GM12865 (cell line): ENCODE results near the gene ITM2A.

Experiments used
- DNase-seq: peaks from one replicate; pipeline ENCODE4 v3.0.0; 2010; ENCODE audit warnings: low read depth
- H3K4me3 ChIP-seq: 2 replicates; pipeline ENCODE4 v1.5.1; 2011; ENCODE audit warnings: mild to moderate bottlenecking, low read depth, low read length, control low read depth
- CTCF ChIP-seq: IDR thresholded peaks from 2 replicates; pipeline ENCODE4 v1.5.1; 2011; ENCODE audit warnings: low read length, control low read depth, low read depth, inconsistent platforms; ENCODE audit not compliant: insufficient read depth; ENCODE audit errors: missing control alignments

The ITM2A gene

GRCh38 chrX:79400623-79401022 is 33.5 kb upstream of the ITM2A start:
- H3K4me3 ChIP-seq, result no peak overlapping the region
- DNase-seq, result no peak
- no peak for TF ChIP-seq CTCF

- DNase-seq, result no peak
- no peak overlapping the region for H3K4me3 ChIP-seq
- TF ChIP-seq CTCF, result no peak
Measured at GRCh38 chrX:79375340-79375739, 8.2 kb upstream of the ITM2A start.

- no peak overlapping the region for H3K4me3 ChIP-seq
- TF ChIP-seq CTCF, result no peak
- peak; percentile 30 for DNase-seq
Measured at GRCh38 chrX:79371640-79372039, 4.5 kb upstream of the ITM2A start.

GRCh38 chrX:79371101-79371500 is 4.0 kb upstream of the ITM2A start:
- no peak for TF ChIP-seq CTCF
- H3K4me3 ChIP-seq, result no peak overlapping the region
- no peak for DNase-seq

GRCh38 chrX:79369871-79370270 is 2.7 kb upstream of the ITM2A start:
- no peak overlapping the region for H3K4me3 ChIP-seq
- no peak for DNase-seq
- no peak for TF ChIP-seq CTCF

GRCh38 chrX:79368441-79368840 is 1.3 kb upstream of the ITM2A start:
- no peak for TF ChIP-seq CTCF
- no peak for DNase-seq
- no peak overlapping the region for H3K4me3 ChIP-seq

GRCh38 chrX:79367907-79368306 is 773 bp upstream of the ITM2A start:
- no peak for TF ChIP-seq CTCF
- peak overlapping the region; percentile 65; the same call in 1 of the 2 replicates for H3K4me3 ChIP-seq
- peak; percentile 14 for DNase-seq
